GM20000 (cell line): ENCODE measurements around the gene FOXL1.

ENCODE experiments used
- DNase-seq: peaks from one replicate; pipeline ENCODE4 v3.0.0; 2012; ENCODE audit warnings: low spot score
- CTCF ChIP-seq: IDR thresholded peaks from 2 replicates; pipeline ENCODE4 v1.5.1; 2012; ENCODE audit warnings: mild to moderate bottlenecking, control low read depth; ENCODE audit errors: extremely low read depth, missing control alignments

FOXL1 gene

GRCh38 chr16:86614699-86615098 is 36.4 kb downstream of the FOXL1 start:
- no peak for DNase-seq
- no peak for TF ChIP-seq CTCF

GRCh38 chr16:86616906-86617305 is 38.6 kb downstream of the FOXL1 start:
- TF ChIP-seq CTCF: no peak

GRCh38 chr16:86618431-86619238 is 40.3 kb downstream of the FOXL1 start:
- no peak for TF ChIP-seq CTCF
- no peak for DNase-seq

More at GRCh38 chr16:86616906-86617305, 38.6 kb downstream of the FOXL1 start:
- DNase-seq: no peak

- DNase-seq: no peak
- no peak for TF ChIP-seq CTCF
These were observed 41.0 kb downstream of the FOXL1 start for GRCh38 chr16:86619239-86619794.

- TF ChIP-seq CTCF: no peak
- DNase-seq: no peak
These were observed 41.8 kb downstream of the FOXL1 start for GRCh38 chr16:86620184-86620583.

- DNase-seq: no peak
These were observed 43.6 kb downstream of the FOXL1 start for GRCh38 chr16:86621966-86622365.

More at GRCh38 chr16:86621966-86622365, 43.6 kb downstream of the FOXL1 start:
- no peak for TF ChIP-seq CTCF
